ENCODE results near the gene DCD.

- no peak for TF ChIP-seq EP300 (conservative IDR thresholded peaks at IDR 0.05; ENCODE audit: poor library complexity, severe bottlenecking)
- TF ChIP-seq POLR2AphosphoS5 (IDR thresholded peaks at IDR 0.05) = no peak
- TF ChIP-seq CTCF (IDR thresholded peaks at IDR 0.05; ENCODE audit: poor library complexity, severe bottlenecking) = no peak
- TF ChIP-seq EZH2 (IDR thresholded peaks at IDR 0.05; ENCODE audit: borderline replicate concordance, insufficient read depth, low read length, poor library complexity, severe bottlenecking) = no peak
Observed at GRCh38 chr12:54663603-54664002, 15.4 kb upstream of the DCD start.
